SU-DHL-6 (cell line): ENCODE results near the gene SLC6A12.

ENCODE experiments used
- H2AFZ ChIP-seq: fragments of 200-600 bp; sonication (generic); 2 replicates; pipeline ENCODE4 v1.6.1; 2014; ENCODE audit warnings: low read depth, mild to moderate bottlenecking, moderate library complexity, mixed read lengths, antibody characterized with exemption, low read length; ENCODE audit not compliant: severe bottlenecking
- H3F3A ChIP-seq: fragments of 200-600 bp; shearing (Covaris generic); 2 replicates; pipeline ENCODE4 v1.6.0; 2016; ENCODE audit warnings: antibody characterized with exemption, mild to moderate bottlenecking; ENCODE audit not compliant: insufficient read depth
- H3K27ac ChIP-seq: fragments of 200-600 bp; sonication (generic); 2 replicates; pipeline ENCODE4 v1.5.1; 2016; ENCODE audit warnings: low read depth, mild to moderate bottlenecking, low read length, moderate library complexity, mixed read lengths
- H3K27me3 ChIP-seq: fragments of 200-600 bp; sonication (generic), shearing (Covaris generic); 2 replicates; pipeline ENCODE4 v1.6.0; 2014; ENCODE audit warnings: mild to moderate bottlenecking, low read length
- H3K36me3 ChIP-seq: fragments of 200-600 bp; sonication (generic); 2 replicates; pipeline ENCODE4 v1.6.1; 2014; ENCODE audit warnings: mild to moderate bottlenecking, low read length, mixed read lengths
- H3K4me2 ChIP-seq: fragments of 300-600, 200-600 bp; shearing (Covaris generic), sonication (generic); 2 replicates; pipeline ENCODE4 v1.6.0; 2014; ENCODE audit warnings: low read length, low read depth, mild to moderate bottlenecking; ENCODE audit not compliant: poor library complexity, severe bottlenecking
- H3K4me3 ChIP-seq: fragments of 200-600 bp; sonication (generic); 2 replicates; pipeline ENCODE4 v1.5.1; 2014; ENCODE audit warnings: antibody characterized with exemption, low read length, mild to moderate bottlenecking, mixed read lengths; ENCODE audit not compliant: insufficient read depth, poor library complexity, severe bottlenecking
- H3K79me2 ChIP-seq: fragments of 200-600 bp; sonication (generic); 2 replicates; pipeline ENCODE4 v1.6.1; 2014; ENCODE audit warnings: mild to moderate bottlenecking, low read length, moderate library complexity; ENCODE audit not compliant: insufficient read depth
- H3K9ac ChIP-seq: fragments of 200-600 bp; sonication (generic); 2 replicates; pipeline ENCODE4 v1.7.0; 2014; ENCODE audit warnings: mild to moderate bottlenecking, low read length
- H3K9me2 ChIP-seq: fragments of 200-600 bp; sonication (generic); replicated peaks from 2 replicates; pipeline ENCODE4 v1.6.1; 2014; ENCODE audit warnings: low read length; ENCODE audit not compliant: insufficient read depth
- H3K9me3 ChIP-seq: fragments of 200-600 bp; sonication (generic); 2 replicates; pipeline ENCODE4 v1.6.1; 2014; ENCODE audit warnings: low read length, mixed read lengths; ENCODE audit not compliant: insufficient read depth
- H4K20me1 ChIP-seq: fragments of 200-600 bp; sonication (generic); 2 replicates; pipeline ENCODE4 v1.6.1; 2014; ENCODE audit warnings: low read depth, mild to moderate bottlenecking, antibody characterized with exemption, low read length, moderate library complexity, mixed read lengths
- CTCF ChIP-seq: fragments of 200-600 bp; sonication (generic); IDR thresholded peaks from one replicate; pipeline ENCODE4 v1.5.1; 2017; ENCODE audit warnings: antibody characterized with exemption, mild to moderate bottlenecking, low read length, moderate library complexity; ENCODE audit not compliant: insufficient read depth, poor library complexity, severe bottlenecking
- EZH2phosphoT487 ChIP-seq: fragments of 200-600 bp; sonication (generic), shearing (Covaris generic); conservative IDR thresholded peaks from 2 replicates; pipeline ENCODE4 v1.6.1; 2018; ENCODE audit warnings: mild to moderate bottlenecking, antibody characterized with exemption, low read length, moderate library complexity, mixed read lengths

Gene SLC6A12

GRCh38 chr12:175759-176158, 38.2 kb downstream of the SLC6A12 start:
- Histone ChIP-seq H3K27me3 (no peaks in the 10 kb centered on the region), H3K79me2 (no peaks in the 10 kb centered on the region)

GRCh38 chr12:175250-175649, 38.7 kb downstream of the SLC6A12 start:
- Histone ChIP-seq H3K36me3 (no peaks in the 10 kb centered on the region), H3K9me2 (no peaks in the 10 kb centered on the region), H3K4me3 (no peak overlapping the region), H3K9ac (no peak overlapping the region), H3K79me2 (no peaks in the 10 kb centered on the region), H3F3A (no peaks in the 10 kb centered on the region), H3K9me3 (no peaks in the 10 kb centered on the region), H3K27ac (no peak overlapping the region), H3K4me2 (no peak overlapping the region), H3K27me3 (no peaks in the 10 kb centered on the region), H4K20me1 (no peaks in the 10 kb centered on the region), H2AFZ (no peak overlapping the region)
- TF ChIP-seq CTCF (no peak), EZH2phosphoT487 (no peak)

More at GRCh38 chr12:175759-176158, 38.2 kb downstream of the SLC6A12 start:
- H3F3A ChIP-seq: no peaks in the 10 kb centered on the region
- no peak overlapping the region for H3K9ac ChIP-seq
- H3K4me2 ChIP-seq: no peak overlapping the region
- TF ChIP-seq CTCF: no peak
- no peak for TF ChIP-seq EZH2phosphoT487
- no peak overlapping the region for H2AFZ ChIP-seq
- H3K36me3 ChIP-seq: no peaks in the 10 kb centered on the region
- H3K9me2 ChIP-seq: no peaks in the 10 kb centered on the region
- H3K27ac ChIP-seq: no peak overlapping the region
- no peaks in the 10 kb centered on the region for H3K9me3 ChIP-seq
- H3K4me3 ChIP-seq: no peak overlapping the region
- no peaks in the 10 kb centered on the region for H4K20me1 ChIP-seq

- Histone ChIP-seq H3K9ac (no peak overlapping the region), H3K9me2 (no peaks in the 10 kb centered on the region), H3K4me2 (no peak overlapping the region), H3K79me2 (no peaks in the 10 kb centered on the region), H2AFZ (no peak overlapping the region), H3K27me3 (no peaks in the 10 kb centered on the region), H3K9me3 (no peaks in the 10 kb centered on the region), H3K4me3 (no peak overlapping the region), H4K20me1 (no peaks in the 10 kb centered on the region), H3F3A (no peaks in the 10 kb centered on the region), H3K27ac (no peak overlapping the region), H3K36me3 (no peaks in the 10 kb centered on the region)
- TF ChIP-seq EZH2phosphoT487: no peak
- no peak for TF ChIP-seq CTCF
These were observed 39.4 kb downstream of the SLC6A12 start for GRCh38 chr12:174596-174995.
